Smooth muscle cell (in vitro differentiated cells): ENCODE data around the gene ENTPD8. TPM values are rescaled to one million over a fixed set of nuclear protein-coding genes. Genes with fewer than 3 reads are reported as not detected.

Experiments used
- DNase-seq: peaks from one replicate; lab custom pipeline; 2025; ENCODE audit not compliant: unreplicated experiment; lab: John Stamatoyannopoulos, UW
- H2AFZ ChIP-seq: fragments of 200-600 bp; sonication (generic); 2 replicates; pipeline ENCODE4 v1.6.0; 2016; ENCODE audit warnings: antibody characterized with exemption, low read depth, mild to moderate bottlenecking
- H3F3A ChIP-seq: fragments of 200-600 bp; sonication (generic); 2 replicates; pipeline ENCODE4 v1.6.0; 2017; ENCODE audit warnings: antibody characterized with exemption, low read depth
- H3K27ac ChIP-seq: fragments of 200-600 bp; sonication (generic); 2 replicates; pipeline ENCODE4 v1.5.1; 2016; ENCODE audit warnings: low read depth, mild to moderate bottlenecking
- H3K27me3 ChIP-seq: fragments of 200-600 bp; sonication (generic); 2 replicates; pipeline ENCODE4 v1.6.1; 2016; ENCODE audit warnings: low read depth, mild to moderate bottlenecking
- H3K36me3 ChIP-seq: fragments of 200-600 bp; sonication (generic); 2 replicates; pipeline ENCODE4 v1.5.1; 2016; ENCODE audit warnings: low read depth
- H3K4me1 ChIP-seq: fragments of 200-600 bp; sonication (generic); 2 replicates; pipeline ENCODE4 v1.5.1; 2016; ENCODE audit warnings: low read depth
- H3K4me2 ChIP-seq: fragments of 200-600 bp; sonication (generic); 2 replicates; pipeline ENCODE4 v1.6.0; 2016; ENCODE audit warnings: mild to moderate bottlenecking
- H3K4me3 ChIP-seq: fragments of 200-600 bp; sonication (generic); 2 replicates; pipeline ENCODE4 v1.5.1; 2016; ENCODE audit warnings: mild to moderate bottlenecking
- H3K79me2 ChIP-seq: fragments of 200-600 bp; sonication (generic); 2 replicates; pipeline ENCODE4 v1.6.0; 2016; ENCODE audit warnings: low read depth, mild to moderate bottlenecking
- H3K9ac ChIP-seq: fragments of 200-600 bp; sonication (generic); 2 replicates; pipeline ENCODE4 v1.6.0; 2016; ENCODE audit warnings: low read depth
- H3K9me3 ChIP-seq: fragments of 200-600 bp; sonication (generic); replicated peaks from 2 replicates; pipeline ENCODE4 v1.5.1; 2016; ENCODE audit warnings: low read depth
- H4K20me1 ChIP-seq: fragments of 200-600 bp; sonication (generic); 2 replicates; pipeline ENCODE4 v1.6.0; 2016; ENCODE audit warnings: low read depth
- WGBS: methylation state at CpG from one replicate; pipeline ENCODE4 v1.1.7; 2016; ENCODE audit warnings: low lambda C conversion rate; 5-methylcytosine and 5-hydroxymethylcytosine counted together
- polyA plus RNA-seq: library from polyadenylated mRNA; unstranded; fragments of >200 nt; fragmentation: Nextera tagmentation; extraction: Ambion mirVana; gene quantifications from 2 replicates; pipeline ENCODE4 v1.2.1, GENCODE V29; 2016
- total RNA-seq: library from RNA; depleted of rRNA; stranded (reverse); fragments of >200 nt; gene quantifications from 2 replicates; pipeline ENCODE4 v1.2.3, GENCODE V29; 2014
- TF ChIP-seq, protein P1 (sequence below): fragments of 200-600 bp; sonication (generic); IDR thresholded peaks from 2 replicates; pipeline ENCODE4 v1.5.1; 2017; ENCODE audit warnings: borderline replicate concordance, mild to moderate bottlenecking, antibody characterized with exemption; ENCODE audit not compliant: insufficient read depth, poor library complexity, severe bottlenecking

Gene ENTPD8
- total and polyA plus RNA-seq, 2 experiments from 2014 or later = not detected

DNA sequence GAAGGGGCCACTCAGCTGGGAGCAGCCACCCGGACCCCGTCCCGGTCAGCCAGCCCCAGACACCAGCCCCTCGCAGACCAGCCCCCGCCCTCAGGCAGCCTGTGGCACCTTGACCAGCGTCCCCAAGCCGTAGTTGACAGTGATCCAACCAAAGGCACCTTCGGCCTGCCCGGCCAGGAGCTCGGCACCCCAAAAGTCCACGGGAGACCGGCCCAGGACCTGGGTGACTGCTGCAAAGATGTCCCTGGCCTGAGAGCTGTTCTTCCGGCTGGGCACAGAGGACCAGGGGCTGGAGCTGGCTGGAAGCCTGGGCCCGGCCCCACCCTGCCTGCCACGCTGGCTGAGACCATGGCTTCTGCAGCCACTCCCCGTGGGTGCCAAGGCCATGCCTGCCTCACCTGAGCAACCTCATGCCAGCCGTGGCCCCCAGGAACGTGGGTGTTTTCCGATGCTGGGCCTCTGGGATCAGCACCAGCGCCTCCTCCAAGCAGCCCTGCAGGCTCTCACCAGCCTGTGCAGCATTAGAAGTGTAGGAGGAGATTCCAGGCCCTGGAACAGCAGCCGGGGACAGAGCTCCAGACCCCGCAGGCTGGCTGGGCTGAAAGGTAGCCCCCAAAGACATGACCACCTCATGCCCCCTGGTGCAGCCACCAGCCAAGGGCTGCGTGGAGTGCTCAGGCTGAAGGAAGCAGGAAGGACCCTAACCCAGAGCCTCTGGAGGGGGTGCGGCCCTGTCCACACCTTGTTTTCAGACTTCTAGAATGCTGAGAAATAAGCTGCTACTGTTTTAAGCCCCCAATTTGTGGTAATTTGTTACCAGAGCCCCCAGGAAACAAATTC, 4.2 kb downstream of the ENTPD8 start:
- no peak for DNase-seq
- 93% methylated on average over 22 of the region's 24 CpGs for WGBS

DNA sequence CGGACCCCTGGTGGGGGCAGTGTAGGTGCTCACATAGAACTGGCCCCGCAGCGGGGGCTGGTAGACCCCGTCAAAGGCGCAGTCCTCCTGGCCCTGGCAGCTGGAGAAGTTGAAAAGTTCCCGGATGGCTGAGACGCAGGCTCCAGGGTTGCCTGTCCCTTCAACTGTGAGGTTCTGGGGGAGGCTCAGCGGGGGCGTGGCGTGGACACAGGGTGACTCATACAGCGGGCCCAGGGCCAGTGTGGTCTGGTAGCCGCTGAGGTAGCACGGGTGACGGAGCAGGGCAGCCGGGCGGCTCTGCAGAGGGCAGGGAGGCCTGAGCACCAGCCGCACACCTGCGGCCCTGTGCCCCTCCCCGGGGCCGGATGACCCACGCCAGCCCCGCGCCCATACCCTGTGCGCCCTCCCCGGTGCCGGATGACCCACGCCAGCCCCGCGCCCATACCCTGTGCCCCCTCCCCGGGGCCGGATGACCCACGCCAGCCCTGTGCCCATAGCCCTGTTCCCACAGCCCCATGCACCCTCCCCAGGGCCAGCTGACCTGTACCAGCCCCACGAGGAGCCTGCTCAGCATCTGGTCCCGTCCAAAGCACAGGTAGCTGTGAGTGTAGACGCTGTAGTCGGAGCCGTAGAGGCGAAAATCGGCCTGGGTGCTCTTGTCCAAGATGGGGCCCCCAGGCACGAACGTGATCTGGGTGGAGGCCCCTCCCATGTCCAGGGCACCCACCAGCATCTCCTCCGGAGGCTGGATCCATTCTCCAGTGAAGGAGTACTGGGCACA, 5.0 kb downstream of the ENTPD8 start:
- H4K20me1 ChIP-seq = no peaks in the 10 kb centered on the region
- H3K36me3 ChIP-seq = no peaks in the 10 kb centered on the region
- WGBS = 90% methylated on average over 37 of the region's 42 CpGs
- H3K27me3 ChIP-seq = no peaks in the 10 kb centered on the region
- H3K4me3 ChIP-seq = no peak overlapping the region
- no peaks in the 10 kb centered on the region for H3F3A ChIP-seq
- TF ChIP-seq, protein P1, sequence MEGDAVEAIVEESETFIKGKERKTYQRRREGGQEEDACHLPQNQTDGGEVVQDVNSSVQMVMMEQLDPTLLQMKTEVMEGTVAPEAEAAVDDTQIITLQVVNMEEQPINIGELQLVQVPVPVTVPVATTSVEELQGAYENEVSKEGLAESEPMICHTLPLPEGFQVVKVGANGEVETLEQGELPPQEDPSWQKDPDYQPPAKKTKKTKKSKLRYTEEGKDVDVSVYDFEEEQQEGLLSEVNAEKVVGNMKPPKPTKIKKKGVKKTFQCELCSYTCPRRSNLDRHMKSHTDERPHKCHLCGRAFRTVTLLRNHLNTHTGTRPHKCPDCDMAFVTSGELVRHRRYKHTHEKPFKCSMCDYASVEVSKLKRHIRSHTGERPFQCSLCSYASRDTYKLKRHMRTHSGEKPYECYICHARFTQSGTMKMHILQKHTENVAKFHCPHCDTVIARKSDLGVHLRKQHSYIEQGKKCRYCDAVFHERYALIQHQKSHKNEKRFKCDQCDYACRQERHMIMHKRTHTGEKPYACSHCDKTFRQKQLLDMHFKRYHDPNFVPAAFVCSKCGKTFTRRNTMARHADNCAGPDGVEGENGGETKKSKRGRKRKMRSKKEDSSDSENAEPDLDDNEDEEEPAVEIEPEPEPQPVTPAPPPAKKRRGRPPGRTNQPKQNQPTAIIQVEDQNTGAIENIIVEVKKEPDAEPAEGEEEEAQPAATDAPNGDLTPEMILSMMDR = no peak
- H2AFZ ChIP-seq = no peak overlapping the region
- H3K4me1 ChIP-seq = no peaks in the 10 kb centered on the region
- no peak overlapping the region for H3K27ac ChIP-seq
- no peaks in the 10 kb centered on the region for H3K9me3 ChIP-seq
- no peak for DNase-seq
- no peak overlapping the region for H3K4me2 ChIP-seq
- H3K9ac ChIP-seq = no peak overlapping the region
- no peaks in the 10 kb centered on the region for H3K79me2 ChIP-seq

More for the DNA sequence above, 4.2 kb downstream of the ENTPD8 start:
- Histone ChIP-seq H3K79me2 (no peaks in the 10 kb centered on the region), H3F3A (no peaks in the 10 kb centered on the region), H3K4me1 (no peaks in the 10 kb centered on the region), H3K27ac (no peak overlapping the region), H3K9ac (no peak overlapping the region), H4K20me1 (no peaks in the 10 kb centered on the region), H3K4me2 (no peak overlapping the region), H3K36me3 (no peaks in the 10 kb centered on the region), H3K9me3 (no peaks in the 10 kb centered on the region), H3K4me3 (no peak overlapping the region), H2AFZ (no peak overlapping the region), H3K27me3 (no peaks in the 10 kb centered on the region)
- TF ChIP-seq, protein P1 = no peak

DNA sequence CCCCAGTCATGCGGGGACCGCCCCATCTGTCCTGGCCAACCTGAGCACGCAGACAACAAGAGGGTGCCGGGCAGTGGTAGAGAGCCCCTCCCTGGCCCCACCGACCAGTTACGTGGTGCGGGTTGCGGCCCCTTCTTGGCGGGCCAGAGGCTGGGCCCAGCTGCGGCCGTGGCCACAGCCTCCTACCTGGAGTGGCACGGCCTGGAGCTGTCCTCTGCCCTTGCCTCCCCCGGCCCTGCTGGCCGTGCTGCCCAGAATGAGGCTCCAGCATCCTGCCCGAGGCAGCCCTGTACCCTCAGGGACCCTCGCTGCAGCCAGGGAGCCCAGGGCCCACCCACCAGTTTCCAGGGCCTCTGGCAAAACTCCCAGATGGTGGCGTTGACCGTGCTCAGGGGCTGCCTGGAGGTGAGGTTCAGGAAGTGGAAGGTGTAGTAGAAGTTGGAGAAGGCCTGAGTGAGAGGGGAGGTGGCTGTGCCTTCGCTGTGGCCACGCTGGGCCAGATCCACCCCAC, 5.7 kb downstream of the ENTPD8 start:
- Histone ChIP-seq H4K20me1 (no peaks in the 10 kb centered on the region), H3K9me3 (no peaks in the 10 kb centered on the region), H3F3A (no peaks in the 10 kb centered on the region), H3K4me1 (no peaks in the 10 kb centered on the region), H3K27me3 (no peaks in the 10 kb centered on the region), H2AFZ (no peak overlapping the region), H3K4me2 (no peak overlapping the region), H3K79me2 (no peaks in the 10 kb centered on the region), H3K9ac (no peak overlapping the region), H3K27ac (no peak overlapping the region), H3K36me3 (no peaks in the 10 kb centered on the region), H3K4me3 (no peak overlapping the region)
- DNase-seq = no peak
- TF ChIP-seq, protein P1 = no peak
- 95% methylated on average over 18 of the region's 20 CpGs for WGBS
